ENCODE measurements around the gene PPP1R1B.

DNA sequence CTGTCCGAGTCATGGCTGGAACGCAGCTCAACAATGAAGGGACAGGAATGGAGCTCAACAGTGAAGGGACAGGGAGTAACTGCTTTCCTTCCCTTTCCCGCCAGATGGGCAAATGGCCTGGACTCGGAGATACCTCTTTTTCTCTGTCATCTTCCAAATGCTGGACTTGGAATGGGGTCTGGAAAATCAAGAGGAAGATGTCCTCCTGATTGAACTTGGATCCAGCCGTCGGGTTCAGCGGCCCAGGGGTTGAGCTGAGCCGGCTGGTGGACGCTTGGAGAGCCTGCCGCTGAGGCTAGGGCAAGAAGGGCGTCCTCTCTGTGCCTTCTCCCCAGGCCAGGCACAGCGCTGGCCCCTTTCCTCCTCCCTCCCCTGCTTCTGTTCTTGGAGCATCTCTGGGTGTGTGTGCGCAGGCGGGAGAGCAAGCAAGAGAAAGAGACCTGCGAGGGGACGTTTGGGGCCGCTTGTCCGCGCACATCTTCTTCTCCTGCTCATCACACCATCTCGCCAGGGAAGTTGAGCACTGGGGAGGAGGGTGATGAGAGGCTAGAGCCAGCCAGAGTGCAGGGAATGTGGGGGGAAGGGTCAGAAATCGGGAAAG, 25.7 kb upstream of the PPP1R1B start:
- TF ChIP-seq, protein P1, sequence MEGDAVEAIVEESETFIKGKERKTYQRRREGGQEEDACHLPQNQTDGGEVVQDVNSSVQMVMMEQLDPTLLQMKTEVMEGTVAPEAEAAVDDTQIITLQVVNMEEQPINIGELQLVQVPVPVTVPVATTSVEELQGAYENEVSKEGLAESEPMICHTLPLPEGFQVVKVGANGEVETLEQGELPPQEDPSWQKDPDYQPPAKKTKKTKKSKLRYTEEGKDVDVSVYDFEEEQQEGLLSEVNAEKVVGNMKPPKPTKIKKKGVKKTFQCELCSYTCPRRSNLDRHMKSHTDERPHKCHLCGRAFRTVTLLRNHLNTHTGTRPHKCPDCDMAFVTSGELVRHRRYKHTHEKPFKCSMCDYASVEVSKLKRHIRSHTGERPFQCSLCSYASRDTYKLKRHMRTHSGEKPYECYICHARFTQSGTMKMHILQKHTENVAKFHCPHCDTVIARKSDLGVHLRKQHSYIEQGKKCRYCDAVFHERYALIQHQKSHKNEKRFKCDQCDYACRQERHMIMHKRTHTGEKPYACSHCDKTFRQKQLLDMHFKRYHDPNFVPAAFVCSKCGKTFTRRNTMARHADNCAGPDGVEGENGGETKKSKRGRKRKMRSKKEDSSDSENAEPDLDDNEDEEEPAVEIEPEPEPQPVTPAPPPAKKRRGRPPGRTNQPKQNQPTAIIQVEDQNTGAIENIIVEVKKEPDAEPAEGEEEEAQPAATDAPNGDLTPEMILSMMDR (optimal IDR thresholded peaks at IDR 0.05 in 1 of 3, IDR thresholded peaks at IDR 0.05 in 1 of 3, conservative IDR thresholded peaks at IDR 0.05 in 1 of 3; ENCODE audit: extremely low read depth in 1 of 3, insufficient read depth in 2 of 3, low read length in 3 of 3) = no peak
- TF ChIP-seq EZH2 (IDR thresholded peaks at IDR 0.05; ENCODE audit: low read length) = no peak
